Rectal smooth muscle tissue (tissue), 1 donor: Measurements from ENCODE around the gene CDKN1B.

Source experiments
- H3K27ac ChIP-seq: one replicate; pipeline ENCODE4 v1.7.0; 2013; ENCODE audit warnings: low read depth, low read length, inconsistent platforms
- H3K27me3 ChIP-seq: one replicate; pipeline ENCODE4 v1.7.0; 2013; ENCODE audit warnings: low read length; ENCODE audit not compliant: control insufficient read depth, insufficient read depth
- H3K36me3 ChIP-seq: one replicate; pipeline ENCODE4 v1.7.0; 2013; ENCODE audit warnings: low read length; ENCODE audit not compliant: control insufficient read depth, insufficient read depth
- H3K4me1 ChIP-seq: one replicate; pipeline ENCODE4 v1.7.0; 2013; ENCODE audit warnings: low read length; ENCODE audit not compliant: control insufficient read depth, insufficient read depth
- H3K4me3 ChIP-seq: one replicate; pipeline ENCODE4 v1.7.0; 2013; ENCODE audit warnings: low read length
- H3K9ac ChIP-seq: one replicate; pipeline ENCODE4 v1.7.0; 2013; ENCODE audit warnings: low read length

The CDKN1B gene

GRCh38 chr12:12716793-12717585 is at the start of gene CDKN1B:
CDKN1B (plus strand) TSS chr12:12717368; CDS start chr12:12717840, 472 bp downstream.
- H3K9ac ChIP-seq = peak within 1 kb of the TSS; percentile 99
- H3K36me3 ChIP-seq = peaks cover 16% of the 10 kb centered on the region
- H3K4me1 ChIP-seq = peaks cover 29% of the 10 kb centered on the region
- H3K27me3 ChIP-seq = no peaks in the 10 kb centered on the region
- peak within 1 kb of the TSS; percentile 99 for H3K4me3 ChIP-seq
- H3K27ac ChIP-seq = peak within 1 kb of the TSS; percentile 98

GRCh38 chr12:12668005-12668404 is 49.2 kb upstream of the CDKN1B start:
- Histone ChIP-seq H3K4me3 (no peak overlapping the region), H3K27me3 (no peaks in the 10 kb centered on the region), H3K9ac (no peak overlapping the region)

GRCh38 chr12:12669020-12669419 is 48.1 kb upstream of the CDKN1B start:
- no peaks in the 10 kb centered on the region for H3K4me1 ChIP-seq
- no peak overlapping the region for H3K9ac ChIP-seq
- no peaks in the 10 kb centered on the region for H3K36me3 ChIP-seq
- no peak overlapping the region for H3K4me3 ChIP-seq
- no peaks in the 10 kb centered on the region for H3K27me3 ChIP-seq
- no peak overlapping the region for H3K27ac ChIP-seq

More at GRCh38 chr12:12668005-12668404, 49.2 kb upstream of the CDKN1B start:
- no peaks in the 10 kb centered on the region for H3K36me3 ChIP-seq
- H3K4me1 ChIP-seq = no peaks in the 10 kb centered on the region
- H3K27ac ChIP-seq = no peak overlapping the region

GRCh38 chr12:12671850-12672660 is 45.1 kb upstream of the CDKN1B start:
- H3K27me3 ChIP-seq = no peaks in the 10 kb centered on the region
- H3K27ac ChIP-seq = no peak overlapping the region
- H3K4me1 ChIP-seq = no peaks in the 10 kb centered on the region
- H3K36me3 ChIP-seq = no peaks in the 10 kb centered on the region
- H3K4me3 ChIP-seq = no peak overlapping the region
- H3K9ac ChIP-seq = no peak overlapping the region

GRCh38 chr12:12673296-12673695 is 43.9 kb upstream of the CDKN1B start:
- no peaks in the 10 kb centered on the region for H3K4me1 ChIP-seq

GRCh38 chr12:12676605-12677004 is 40.6 kb upstream of the CDKN1B start:
- Histone ChIP-seq H3K4me1 (no peaks in the 10 kb centered on the region), H3K4me3 (no peak overlapping the region), H3K27me3 (no peaks in the 10 kb centered on the region), H3K9ac (no peak overlapping the region), H3K36me3 (no peaks in the 10 kb centered on the region), H3K27ac (no peak overlapping the region)

More at GRCh38 chr12:12673296-12673695, 43.9 kb upstream of the CDKN1B start:
- Histone ChIP-seq H3K4me3 (no peak overlapping the region), H3K27me3 (no peaks in the 10 kb centered on the region), H3K27ac (no peak overlapping the region), H3K9ac (no peak overlapping the region), H3K36me3 (no peaks in the 10 kb centered on the region)

GRCh38 chr12:12681061-12681765 is 36.0 kb upstream of the CDKN1B start:
- Histone ChIP-seq H3K9ac (no peak overlapping the region), H3K36me3 (no peaks in the 10 kb centered on the region), H3K27ac (no peak overlapping the region), H3K4me3 (no peak overlapping the region), H3K4me1 (no peaks in the 10 kb centered on the region), H3K27me3 (no peaks in the 10 kb centered on the region)

GRCh38 chr12:12682284-12682683 is 34.9 kb upstream of the CDKN1B start:
- H3K27ac ChIP-seq = no peak overlapping the region
- H3K27me3 ChIP-seq = no peaks in the 10 kb centered on the region
- H3K36me3 ChIP-seq = no peaks in the 10 kb centered on the region
- no peaks in the 10 kb centered on the region for H3K4me1 ChIP-seq
- no peak overlapping the region for H3K9ac ChIP-seq
- H3K4me3 ChIP-seq = no peak overlapping the region

- Histone ChIP-seq H3K9ac (no peak overlapping the region), H3K4me3 (no peak overlapping the region), H3K27ac (no peak overlapping the region), H3K27me3 (no peaks in the 10 kb centered on the region), H3K4me1 (no peaks in the 10 kb centered on the region), H3K36me3 (no peaks in the 10 kb centered on the region)
Observed at GRCh38 chr12:12683136-12683697, 34.0 kb upstream of the CDKN1B start.

- Histone ChIP-seq H3K27ac (no peak overlapping the region), H3K4me3 (no peak overlapping the region), H3K36me3 (no peaks in the 10 kb centered on the region), H3K9ac (no peak overlapping the region), H3K27me3 (no peaks in the 10 kb centered on the region), H3K4me1 (no peaks in the 10 kb centered on the region)
Observed at GRCh38 chr12:12683725-12684124, 33.4 kb upstream of the CDKN1B start.

- Histone ChIP-seq H3K4me3 (no peak overlapping the region), H3K27me3 (no peaks in the 10 kb centered on the region), H3K36me3 (no peaks in the 10 kb centered on the region), H3K9ac (no peak overlapping the region), H3K27ac (no peak overlapping the region), H3K4me1 (no peaks in the 10 kb centered on the region)
Observed at GRCh38 chr12:12684375-12685106, 32.6 kb upstream of the CDKN1B start.
